ENCODE data around the gene NFIC.

DNA sequence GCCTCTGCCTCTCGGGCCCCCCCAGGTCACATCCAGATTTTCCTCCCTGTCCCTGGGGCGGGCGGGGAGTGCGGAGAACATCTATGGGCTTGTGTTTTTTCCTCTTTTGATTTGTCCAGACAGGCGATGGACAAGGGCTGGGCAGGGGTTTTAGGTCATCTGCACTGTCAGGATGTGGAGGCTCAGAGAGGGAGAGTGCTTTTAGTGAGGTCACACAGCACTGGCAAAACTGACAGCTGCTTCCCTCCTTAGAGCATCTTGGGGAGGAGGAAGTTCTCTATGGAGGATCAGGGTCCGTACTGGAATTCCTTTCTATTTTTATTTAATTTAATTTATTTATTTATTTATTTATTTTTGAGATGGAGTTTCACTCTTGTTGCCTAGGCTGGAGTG is 38.9 kb downstream of the NFIC start:
- TF ChIP-seq, protein P1, sequence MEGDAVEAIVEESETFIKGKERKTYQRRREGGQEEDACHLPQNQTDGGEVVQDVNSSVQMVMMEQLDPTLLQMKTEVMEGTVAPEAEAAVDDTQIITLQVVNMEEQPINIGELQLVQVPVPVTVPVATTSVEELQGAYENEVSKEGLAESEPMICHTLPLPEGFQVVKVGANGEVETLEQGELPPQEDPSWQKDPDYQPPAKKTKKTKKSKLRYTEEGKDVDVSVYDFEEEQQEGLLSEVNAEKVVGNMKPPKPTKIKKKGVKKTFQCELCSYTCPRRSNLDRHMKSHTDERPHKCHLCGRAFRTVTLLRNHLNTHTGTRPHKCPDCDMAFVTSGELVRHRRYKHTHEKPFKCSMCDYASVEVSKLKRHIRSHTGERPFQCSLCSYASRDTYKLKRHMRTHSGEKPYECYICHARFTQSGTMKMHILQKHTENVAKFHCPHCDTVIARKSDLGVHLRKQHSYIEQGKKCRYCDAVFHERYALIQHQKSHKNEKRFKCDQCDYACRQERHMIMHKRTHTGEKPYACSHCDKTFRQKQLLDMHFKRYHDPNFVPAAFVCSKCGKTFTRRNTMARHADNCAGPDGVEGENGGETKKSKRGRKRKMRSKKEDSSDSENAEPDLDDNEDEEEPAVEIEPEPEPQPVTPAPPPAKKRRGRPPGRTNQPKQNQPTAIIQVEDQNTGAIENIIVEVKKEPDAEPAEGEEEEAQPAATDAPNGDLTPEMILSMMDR (IDR thresholded peaks at IDR 0.05; ENCODE audit: poor library complexity), result no peak
- no peak for TF ChIP-seq EZH2phosphoT487 (IDR thresholded peaks at IDR 0.05; ENCODE audit: low read depth, severe bottlenecking, unreplicated experiment)
